Fibroblast of villous mesenchyme (primary cell): ENCODE results near the gene SYS1. TPM values are rescaled to one million over a fixed set of nuclear protein-coding genes. Genes with fewer than 3 reads are reported as not detected.

ENCODE experiments used
- DNase-seq: peaks from one replicate; pipeline ENCODE4 v3.0.0-alpha.2; 2010; ENCODE audit warnings: low read depth
- H3K4me3 ChIP-seq: 2 replicates; pipeline ENCODE4 v1.5.1; 2011; ENCODE audit warnings: low read depth, mild to moderate bottlenecking, low read length
- total RNA-seq: library from RNA; depleted of rRNA; stranded (reverse); fragments of >200 nt; gene quantifications from 2 replicates; pipeline ENCODE4 v1.2.3, GENCODE V29; 2012
- TF ChIP-seq, protein P1 (sequence below): IDR thresholded peaks from 2 replicates; pipeline ENCODE4 v1.5.1; 2012; ENCODE audit warnings: low read depth, mild to moderate bottlenecking, low read length; ENCODE audit not compliant: insufficient read depth

The SYS1 gene
- total RNA-seq, 1 donor: 25.9 TPM

DNA sequence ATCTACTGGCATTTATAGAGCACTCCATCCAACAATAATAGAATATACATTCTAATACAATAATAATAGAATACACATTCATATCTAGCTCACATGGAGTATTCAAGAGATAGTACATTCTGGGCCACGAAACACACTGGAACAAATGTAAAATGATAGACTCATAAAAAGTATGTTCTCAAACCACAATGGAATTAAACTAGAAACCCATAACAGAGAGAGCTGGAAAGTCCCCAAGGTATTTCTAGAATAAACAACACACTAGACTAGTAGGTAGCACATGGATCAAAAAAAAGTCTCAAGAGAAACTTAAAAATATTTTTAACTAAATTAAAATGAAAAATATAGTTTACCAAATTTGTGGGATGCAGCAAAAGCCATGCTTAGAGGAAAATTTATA lies 24.3 kb downstream of the SYS1 start:
- no peak overlapping the region for H3K4me3 ChIP-seq
- TF ChIP-seq, protein P1, sequence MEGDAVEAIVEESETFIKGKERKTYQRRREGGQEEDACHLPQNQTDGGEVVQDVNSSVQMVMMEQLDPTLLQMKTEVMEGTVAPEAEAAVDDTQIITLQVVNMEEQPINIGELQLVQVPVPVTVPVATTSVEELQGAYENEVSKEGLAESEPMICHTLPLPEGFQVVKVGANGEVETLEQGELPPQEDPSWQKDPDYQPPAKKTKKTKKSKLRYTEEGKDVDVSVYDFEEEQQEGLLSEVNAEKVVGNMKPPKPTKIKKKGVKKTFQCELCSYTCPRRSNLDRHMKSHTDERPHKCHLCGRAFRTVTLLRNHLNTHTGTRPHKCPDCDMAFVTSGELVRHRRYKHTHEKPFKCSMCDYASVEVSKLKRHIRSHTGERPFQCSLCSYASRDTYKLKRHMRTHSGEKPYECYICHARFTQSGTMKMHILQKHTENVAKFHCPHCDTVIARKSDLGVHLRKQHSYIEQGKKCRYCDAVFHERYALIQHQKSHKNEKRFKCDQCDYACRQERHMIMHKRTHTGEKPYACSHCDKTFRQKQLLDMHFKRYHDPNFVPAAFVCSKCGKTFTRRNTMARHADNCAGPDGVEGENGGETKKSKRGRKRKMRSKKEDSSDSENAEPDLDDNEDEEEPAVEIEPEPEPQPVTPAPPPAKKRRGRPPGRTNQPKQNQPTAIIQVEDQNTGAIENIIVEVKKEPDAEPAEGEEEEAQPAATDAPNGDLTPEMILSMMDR: no peak
- DNase-seq: no peak

DNA sequence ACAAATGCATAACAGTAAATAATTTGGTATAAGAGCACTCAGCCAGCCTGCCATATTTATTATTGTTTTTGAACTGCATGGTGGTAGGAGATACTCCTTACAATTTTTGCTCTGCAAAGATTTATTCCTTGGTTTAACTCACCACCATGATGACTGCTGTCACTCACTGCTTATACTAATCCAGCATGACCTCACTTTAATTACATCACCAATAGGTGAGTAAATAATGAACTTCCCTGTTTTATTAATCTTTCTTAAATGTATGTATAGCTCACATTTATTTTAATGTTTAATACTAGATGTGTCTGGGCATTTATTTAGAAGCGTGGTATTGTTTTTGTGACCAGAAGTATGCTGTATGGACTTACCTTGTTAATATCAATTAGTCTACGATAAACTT lies 28.0 kb downstream of the SYS1 start:
- no peak overlapping the region for H3K4me3 ChIP-seq
- TF ChIP-seq, protein P1: no peak
- DNase-seq: no peak

- TF ChIP-seq, protein P1: no peak
- no peak for DNase-seq
- no peak overlapping the region for H3K4me3 ChIP-seq
Observed at GRCh38 chr20:45391559-45391958, 28.6 kb downstream of the SYS1 start.

- DNase-seq: no peak
Observed at GRCh38 chr20:45392733-45393132, 29.8 kb downstream of the SYS1 start.

GRCh38 chr20:45394221-45395113 lies 31.5 kb downstream of the SYS1 start:
- TF ChIP-seq, protein P1: no peak
- DNase-seq: no peak
- H3K4me3 ChIP-seq: no peak overlapping the region

More at GRCh38 chr20:45392733-45393132, 29.8 kb downstream of the SYS1 start:
- no peak overlapping the region for H3K4me3 ChIP-seq
- TF ChIP-seq, protein P1: no peak

- TF ChIP-seq, protein P1: no peak
- H3K4me3 ChIP-seq: no peak overlapping the region
- no peak for DNase-seq
Observed at GRCh38 chr20:45395114-45395415, 32.1 kb downstream of the SYS1 start.
